IMR-90 (cell line): ENCODE data around the gene LRRFIP1.

ENCODE experiments used
- BHLHE40 ChIP-seq: fragments of 150-350 bp; IDR thresholded peaks from 2 replicates; pipeline ENCODE4 v1.6.1; 2016; ENCODE audit warnings: mild to moderate bottlenecking, low read depth, low read length
- CEBPB ChIP-seq: IDR thresholded peaks from 2 replicates; pipeline ENCODE4 v1.6.1; 2012; ENCODE audit warnings: low read depth, low read length, improper control_type of control experiment
- ELK1 ChIP-seq: fragments of 150-350 bp; IDR thresholded peaks from 2 replicates; pipeline ENCODE4 v1.6.1; 2016; ENCODE audit warnings: low read depth, mild to moderate bottlenecking, low read length, moderate library complexity, borderline replicate concordance
- FOS ChIP-seq: fragments of 150-350 bp; IDR thresholded peaks from 2 replicates; pipeline ENCODE4 v1.6.1; 2016; ENCODE audit warnings: low read depth, low read length
- MAZ ChIP-seq: IDR thresholded peaks from 2 replicates; pipeline ENCODE4 v1.6.1; 2012; ENCODE audit warnings: low read depth, mild to moderate bottlenecking, low read length, improper control_type of control experiment, moderate library complexity, borderline replicate concordance
- MXI1 ChIP-seq: IDR thresholded peaks from 2 replicates; pipeline ENCODE4 v1.6.1; 2012; ENCODE audit warnings: low read depth, mild to moderate bottlenecking, low read length, moderate library complexity, borderline replicate concordance
- POLR2A ChIP-seq: IDR thresholded peaks from 2 replicates; pipeline ENCODE4 v1.6.1; 2012; ENCODE audit warnings: mild to moderate bottlenecking, low read depth, low read length
- RAD21 ChIP-seq: IDR thresholded peaks from 2 replicates; pipeline ENCODE4 v1.6.1; 2012; ENCODE audit warnings: low read length, improper control_type of control experiment
- RCOR1 ChIP-seq: IDR thresholded peaks from 2 replicates; pipeline ENCODE4 v1.6.1; 2012; ENCODE audit warnings: mild to moderate bottlenecking, low read length, improper control_type of control experiment; ENCODE audit not compliant: insufficient replicate concordance
- SMC3 ChIP-seq: fragments of 150-350 bp; IDR thresholded peaks from 2 replicates; pipeline ENCODE4 v1.6.1; 2016; ENCODE audit warnings: low read depth, mild to moderate bottlenecking, antibody characterized with exemption, low read length, moderate library complexity
- USF2 ChIP-seq: fragments of 150-350 bp; IDR thresholded peaks from 2 replicates; pipeline ENCODE4 v1.6.1; 2017; ENCODE audit warnings: mild to moderate bottlenecking, antibody characterized with exemption, low read length, low read depth
- TF ChIP-seq, protein P1 (sequence below): conservative IDR thresholded peaks from 2 replicates; pipeline ENCODE4 v1.5.1; 2012; ENCODE audit warnings: mild to moderate bottlenecking, low read depth, low read length, improper control_type of control experiment

DNA sequence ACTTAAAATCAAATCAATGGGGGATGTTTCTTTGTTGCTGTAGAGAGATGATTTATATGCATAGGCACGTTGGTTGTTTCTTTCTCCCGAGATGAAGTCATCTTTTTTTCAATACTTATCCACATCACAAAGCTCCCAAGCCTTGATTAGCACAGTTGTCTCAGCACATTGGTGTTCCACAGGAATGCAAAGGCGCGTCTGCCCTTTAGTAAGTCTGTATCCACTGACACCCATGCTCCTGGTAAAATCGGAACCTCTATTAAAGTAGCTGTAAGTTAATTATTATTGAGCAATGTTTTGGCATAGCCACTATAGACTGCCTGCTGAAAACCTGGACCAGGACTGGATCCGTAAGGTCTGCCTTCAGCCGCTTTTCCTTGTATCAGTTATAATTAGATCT, 93.6 kb downstream of the LRRFIP1 start:
- TF ChIP-seq, protein P1, sequence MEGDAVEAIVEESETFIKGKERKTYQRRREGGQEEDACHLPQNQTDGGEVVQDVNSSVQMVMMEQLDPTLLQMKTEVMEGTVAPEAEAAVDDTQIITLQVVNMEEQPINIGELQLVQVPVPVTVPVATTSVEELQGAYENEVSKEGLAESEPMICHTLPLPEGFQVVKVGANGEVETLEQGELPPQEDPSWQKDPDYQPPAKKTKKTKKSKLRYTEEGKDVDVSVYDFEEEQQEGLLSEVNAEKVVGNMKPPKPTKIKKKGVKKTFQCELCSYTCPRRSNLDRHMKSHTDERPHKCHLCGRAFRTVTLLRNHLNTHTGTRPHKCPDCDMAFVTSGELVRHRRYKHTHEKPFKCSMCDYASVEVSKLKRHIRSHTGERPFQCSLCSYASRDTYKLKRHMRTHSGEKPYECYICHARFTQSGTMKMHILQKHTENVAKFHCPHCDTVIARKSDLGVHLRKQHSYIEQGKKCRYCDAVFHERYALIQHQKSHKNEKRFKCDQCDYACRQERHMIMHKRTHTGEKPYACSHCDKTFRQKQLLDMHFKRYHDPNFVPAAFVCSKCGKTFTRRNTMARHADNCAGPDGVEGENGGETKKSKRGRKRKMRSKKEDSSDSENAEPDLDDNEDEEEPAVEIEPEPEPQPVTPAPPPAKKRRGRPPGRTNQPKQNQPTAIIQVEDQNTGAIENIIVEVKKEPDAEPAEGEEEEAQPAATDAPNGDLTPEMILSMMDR: no peak
- TF ChIP-seq CEBPB: peak; percentile 64
- TF ChIP-seq POLR2A: no peak
- TF ChIP-seq USF2: no peak
- no peak for TF ChIP-seq MXI1
- no peak for TF ChIP-seq RAD21
- no peak for TF ChIP-seq RCOR1
- no peak for TF ChIP-seq MAZ
- TF ChIP-seq SMC3: no peak
- no peak; the same call in 1 of the 2 replicates for TF ChIP-seq BHLHE40
- TF ChIP-seq FOS: no peak
- TF ChIP-seq ELK1: no peak
